Measurements from ENCODE around the gene LSM11.
"Not testable (repeated sequence)": the region's sequence is repeated elsewhere in the genome, so short reads cannot be mapped to it uniquely, and the experiment has no call there.

- TF ChIP-seq EZH2 (IDR thresholded peaks at IDR 0.05); POLR2AphosphoS5 (IDR thresholded peaks at IDR 0.05; ENCODE audit: borderline replicate concordance, low read depth, low read length): not testable (repeated sequence)
Observed at GRCh38 chr5:157727858-157728257, 15.7 kb upstream of the LSM11 start.
